HPDE6-E6E7 (cell line): ENCODE measurements around the gene MUS81.

ENCODE experiments used
- DNase-seq: peaks from one replicate; pipeline ENCODE4 v3.0.0; 2011; ENCODE audit warnings: missing footprints; ENCODE audit errors: extremely low spot score

Gene MUS81

GRCh38 chr11:65871811-65872548 is 11.7 kb downstream of the MUS81 start:
- no peak for DNase-seq

GRCh38 chr11:65872586-65873317 is 12.5 kb downstream of the MUS81 start, which contains the start of gene EFEMP2:
Gene EFEMP2 (minus strand): TSS chr11:65872800. CDS start chr11:65872354, 446 bp downstream.
- DNase-seq = no peak

- DNase-seq = peak; percentile 89
Measured at GRCh38 chr11:65873318-65874156, 13.3 kb downstream of the MUS81 start.

GRCh38 chr11:65879617-65880016 is 19.4 kb downstream of the MUS81 start, which contains the start of gene CTSW:
Gene CTSW (plus strand): TSS chr11:65879837. CDS start chr11:65879855, 18 bp downstream.
- no peak for DNase-seq

GRCh38 chr11:65880027-65880426 is 19.8 kb downstream of the MUS81 start:
- no peak for DNase-seq

- DNase-seq = no peak
Measured at GRCh38 chr11:65880844-65881421, 20.7 kb downstream of the MUS81 start.

GRCh38 chr11:65882120-65883057 is 22.2 kb downstream of the MUS81 start:
- DNase-seq = no peak

GRCh38 chr11:65883058-65883761 is 23.0 kb downstream of the MUS81 start:
- no peak for DNase-seq

GRCh38 chr11:65883786-65884715 is 23.8 kb downstream of the MUS81 start:
- DNase-seq = no peak

- DNase-seq = peak; percentile 86
Measured at GRCh38 chr11:65884716-65885092, 24.5 kb downstream of the MUS81 start.

GRCh38 chr11:65885231-65885630 is 25.0 kb downstream of the MUS81 start:
- no peak for DNase-seq

- no peak for DNase-seq
Measured at GRCh38 chr11:65885808-65886536, 25.7 kb downstream of the MUS81 start.

- no peak for DNase-seq
Measured at GRCh38 chr11:65886826-65887722, 26.8 kb downstream of the MUS81 start.

GRCh38 chr11:65887723-65888162 is 27.5 kb downstream of the MUS81 start:
- DNase-seq = no peak

GRCh38 chr11:65888163-65888814 is 28.1 kb downstream of the MUS81 start, which contains the start of gene FIBP:
Gene FIBP (minus strand): TSS chr11:65888471. CDS start chr11:65888418, 53 bp downstream.
- DNase-seq = peak; percentile 98
